B cell (primary cell): Measurements from ENCODE around the gene ERN2. TPM values are rescaled to one million over a fixed set of nuclear protein-coding genes. Genes with fewer than 3 reads are reported as not detected.

ENCODE experiments used
- ATAC-seq: fragments of 200-7000 bp; cut with Tn5 transposase; one replicate; pipeline ENCODE4 v1.10.0; 2021; ENCODE audit warnings: low read depth, mild to moderate bottlenecking, moderate number of reproducible peaks, moderate library complexity
- CTCF ChIA-PET: fragments of 350-600 bp; sonication (Branson Sonifier 250); formaldehyde crosslinking; loops from one replicate; lab custom pipeline; 2021; ENCODE audit warnings: antibody characterized with exemption, inconsistent platforms; lab: Charles Lee
- POLR2A ChIA-PET: fragments of 350-600 bp; sonication (Branson Sonifier 250); formaldehyde crosslinking; loops from one replicate; lab custom pipeline; 2021; ENCODE audit warnings: antibody characterized with exemption; lab: Charles Lee
- DNase-seq: peaks from one replicate; pipeline ENCODE4 v3.0.0; 2013
- H2AFZ ChIP-seq: 2 replicates; pipeline ENCODE4 v1.6.1; 2012; ENCODE audit warnings: mild to moderate bottlenecking, low read depth, low read length; ENCODE audit not compliant: insufficient read depth, poor library complexity, severe bottlenecking
- H3K27ac ChIP-seq, 2 donors: 1 replicate in 1 of 2; 2 replicates in 1 of 2; pipeline ENCODE4 v1.5.1; 2012 to 2013; ENCODE audit warnings: low read length in 2 of 2, mild to moderate bottlenecking in 2 of 2, moderate library complexity in 1 of 2
- H3K27me3 ChIP-seq, 4 experiments: fragments of 200-600 bp in 1 of 4; sonication (generic) in 1 of 4; replicated peaks in 1 of 4; 1 replicate in 2 of 4; 2 replicates in 2 of 4; pipeline versions ENCODE4 v1.6.1 to v1.7.0; 2013 to 2016; ENCODE audit warnings: low read length in 3 of 4, mild to moderate bottlenecking in 2 of 4, mixed read lengths in 1 of 4, moderate library complexity in 1 of 4; ENCODE audit not compliant: insufficient read depth in 4 of 4, control insufficient read depth in 3 of 4; ENCODE audit errors: control extremely low read depth in 1 of 4
- H3K36me3 ChIP-seq, 2 experiments: replicated peaks in 1 of 2; 1 replicate in 1 of 2; 2 replicates in 1 of 2; pipeline versions ENCODE4 v1.6.1 to v1.7.1; 2013; ENCODE audit warnings: low read length in 1 of 2; ENCODE audit not compliant: insufficient read depth in 2 of 2, control insufficient read depth in 1 of 2; ENCODE audit errors: control extremely low read depth in 1 of 2, extremely low read depth in 1 of 2
- H3K4me1 ChIP-seq, 2 donors: fragments of 200-600 bp in 1 of 2; sonication (generic) in 1 of 2; 1 replicate in 1 of 2; 2 replicates in 1 of 2; pipeline versions ENCODE4 v1.5.1 to v1.6.1; 2013 to 2017; ENCODE audit warnings: low read length in 2 of 2; ENCODE audit not compliant: control insufficient read depth in 2 of 2, insufficient read depth in 2 of 2
- H3K4me2 ChIP-seq: replicated peaks from 2 replicates; pipeline ENCODE3; 2012; ENCODE audit warnings: mild to moderate bottlenecking, low read depth, low read length; ENCODE audit not compliant: poor library complexity, severe bottlenecking
- H3K4me3 ChIP-seq, 5 experiments: fragments of 200-600 bp in 1 of 5; sonication (generic) in 1 of 5; 1 replicate in 3 of 5; 2 replicates in 2 of 5; pipeline versions ENCODE4 v1.5.1 to v1.7.0; 2011 to 2016; ENCODE audit warnings: low read length in 4 of 5, mild to moderate bottlenecking in 4 of 5, low read depth in 2 of 5, control low read depth in 1 of 5, moderate library complexity in 1 of 5; ENCODE audit not compliant: insufficient read depth in 1 of 5; ENCODE audit errors: control extremely low read depth in 1 of 5, extremely low read depth in 1 of 5
- H3K79me2 ChIP-seq: fragments of 200-600 bp; sonication (generic); one replicate; pipeline ENCODE4 v1.6.0; 2016; ENCODE audit warnings: low read length; ENCODE audit not compliant: control insufficient read depth, insufficient read depth
- H3K9ac ChIP-seq: fragments of 200-600 bp; sonication (generic); 2 replicates; pipeline ENCODE4 v1.6.1; 2017; ENCODE audit warnings: mild to moderate bottlenecking, low read length, moderate library complexity
- H3K9me3 ChIP-seq, 3 donors: one replicate each; pipeline versions ENCODE4 v1.6.1 to v1.7.1; 2013; ENCODE audit warnings: low read length in 2 of 3; ENCODE audit not compliant: control insufficient read depth in 2 of 3, insufficient read depth in 1 of 3; ENCODE audit errors: control extremely low read depth in 1 of 3
- H4K20me1 ChIP-seq: 2 replicates; pipeline ENCODE4 v1.6.0; 2012; ENCODE audit warnings: mild to moderate bottlenecking, low read length; ENCODE audit not compliant: insufficient read depth, control insufficient read depth, poor library complexity, severe bottlenecking
- H3K27ac Mint-ChIP-seq: one replicate; pipeline ENCODE4 v1.8.0; 2021; ENCODE audit warnings: mixed read lengths
- H3K27me3 Mint-ChIP-seq: one replicate; pipeline ENCODE4 v1.8.0; 2021; ENCODE audit warnings: mixed read lengths
- H3K4me1 Mint-ChIP-seq: one replicate; pipeline ENCODE4 v1.8.0; 2021; ENCODE audit warnings: mixed read lengths
- H3K4me3 Mint-ChIP-seq: one replicate; pipeline ENCODE4 v1.8.0; 2021; ENCODE audit warnings: mixed read lengths
- H3K9me3 Mint-ChIP-seq: one replicate; pipeline ENCODE4 v1.8.0; 2022; ENCODE audit warnings: mixed read lengths; ENCODE audit not compliant: insufficient read depth
- CTCF ChIP-seq: fragments of 200-600 bp; IDR thresholded peaks from one replicate; pipeline ENCODE4 v1.8.0; 2022; ENCODE audit warnings: antibody characterized with exemption, mild to moderate bottlenecking
- EZH2 ChIP-seq: IDR thresholded peaks from 2 replicates; pipeline ENCODE4 v1.6.1; 2012; ENCODE audit warnings: borderline replicate concordance, low read depth, mild to moderate bottlenecking, moderate library complexity, low read length; ENCODE audit not compliant: insufficient read depth, poor library complexity, severe bottlenecking
- WGBS: methylation state at CpG from one replicate; pipeline ENCODE4 v1.1.5; 2013; ENCODE audit warnings: missing lambda C conversion rate; ENCODE audit not compliant: insufficient coverage; 5-methylcytosine and 5-hydroxymethylcytosine counted together
- intact Hi-C: fragments of 100-400 bp; cut with micrococcal nuclease; formaldehyde crosslinking; loops from one replicate; pipeline ENCODE4 v1.10.0; 2022
- polyA plus RNA-seq: library from polyadenylated mRNA; depleted of rRNA; stranded (reverse); fragments of >200 nt; gene quantifications from 2 replicates; pipeline ENCODE4 v1.2.3, GENCODE V29; 2012
- total RNA-seq, 2 donors: library from RNA; stranded (reverse); fragments of 120-200 nt in 1 of 2; gene quantifications; 1 replicate in 1 of 2; 2 replicates in 1 of 2; pipeline versions ENCODE4 v1.2.3 to v1.2.4, GENCODE V29; 2013 to 2022

Gene ERN2
- total and polyA plus RNA-seq, 2 donors (not counting 1 experiment from before 2014, with no cell fraction given) = not detected

DNA sequence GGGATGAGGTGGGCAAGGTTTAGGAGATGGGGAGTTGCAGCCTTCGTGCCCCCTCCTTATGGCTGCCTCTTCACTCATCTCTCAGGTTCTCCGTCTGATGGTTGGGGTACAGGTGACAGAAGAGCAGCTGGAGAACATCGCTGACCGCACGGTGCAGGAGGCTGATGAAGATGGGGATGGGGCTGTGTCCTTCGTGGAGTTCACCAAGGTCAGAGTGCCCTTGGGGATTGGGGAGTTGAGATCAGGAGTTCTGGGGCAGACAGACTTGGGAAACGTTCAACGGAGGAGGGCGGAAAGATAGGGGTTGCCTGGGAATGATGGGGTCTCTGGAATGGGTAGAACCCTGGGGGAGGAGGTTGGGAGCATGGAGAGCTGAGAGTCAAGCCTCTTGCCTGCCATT is 44.1 kb upstream of the ERN2 start:
- ChIA-PET POLR2A (no interaction called here), CTCF (no interaction called here)
- Histone ChIP-seq H2AFZ (no peak overlapping the region), H4K20me1 (no peaks in the 10 kb centered on the region), H3K4me3 (no peak overlapping the region), H3K4me1 (peaks cover 12 to 16% of the 10 kb centered on the region in 2 donors), H3K79me2 (no peaks in the 10 kb centered on the region), H3K36me3 (no peaks in the 10 kb centered on the region), H3K27ac (no peak overlapping the region), H3K4me2 (no peak overlapping the region), H3K9ac (no peak overlapping the region), H3K9me3 (peaks cover 0 to 4% (median 0%) of the 10 kb centered on the region in 3 donors), H3K27me3 (peaks cover 0 to 57% (median 27%) of the 10 kb centered on the region in 4 experiments)
- Mint-ChIP-seq H3K27me3 (peaks cover 61% of the 10 kb centered on the region), H3K4me3 (no peak overlapping the region), H3K9me3 (no peaks in the 10 kb centered on the region), H3K4me1 (peaks cover 6% of the 10 kb centered on the region), H3K27ac (no peak overlapping the region)
- DNase-seq = no peak
- intact Hi-C loops = no loop called here
- ATAC-seq = no peak
- TF ChIP-seq EZH2 (no peak), CTCF (no peak)
- 92% methylated on average over 9 of the region's 9 CpGs for WGBS

DNA sequence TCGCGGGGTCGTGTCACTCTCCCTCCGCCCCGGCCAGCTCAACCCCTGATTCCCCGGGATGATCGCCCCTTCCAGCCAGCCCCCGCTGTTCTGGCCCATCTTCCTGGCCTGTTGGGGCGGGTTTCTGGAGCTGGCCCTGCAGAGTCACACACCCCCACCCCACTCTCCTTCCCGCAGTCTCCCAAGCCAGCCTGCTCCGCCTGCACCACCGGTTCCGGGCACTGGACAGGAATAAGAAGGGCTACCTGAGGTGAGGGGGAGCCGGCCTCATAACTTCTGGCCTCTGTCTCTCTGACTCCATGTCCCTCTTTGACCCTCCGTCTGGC is 42.4 kb upstream of the ERN2 start:
- ChIA-PET POLR2A (no interaction called here), CTCF (no interaction called here)
- no peak for TF ChIP-seq EZH2
- no peak for TF ChIP-seq CTCF
- H3K4me3 Mint-ChIP-seq = peak overlapping the region; percentile 16
- H3K27ac Mint-ChIP-seq = no peak overlapping the region
- DNase-seq = no peak
- ATAC-seq = no peak
- H2AFZ ChIP-seq = no peak overlapping the region
- no peak overlapping the region for H3K9ac ChIP-seq
- peaks cover 12 to 16% of the 10 kb centered on the region in 2 donors for H3K4me1 ChIP-seq
- H3K4me3 ChIP-seq = no peak overlapping the region
- intact Hi-C loops = no loop called here
- peaks cover 6% of the 10 kb centered on the region for H3K4me1 Mint-ChIP-seq
- H3K9me3 ChIP-seq = peaks cover 0 to 4% (median 0%) of the 10 kb centered on the region in 3 donors
- H3K27ac ChIP-seq = no peak overlapping the region
- H3K36me3 ChIP-seq = no peaks in the 10 kb centered on the region
- no peaks in the 10 kb centered on the region for H3K79me2 ChIP-seq
- no peaks in the 10 kb centered on the region for H3K9me3 Mint-ChIP-seq
- H4K20me1 ChIP-seq = no peaks in the 10 kb centered on the region
- peak overlapping the region; percentile 73 for H3K4me2 ChIP-seq
- WGBS = 39% methylated on average over 12 of the region's 15 CpGs
- peaks cover 0 to 57% (median 26%) of the 10 kb centered on the region in 4 experiments for H3K27me3 ChIP-seq
- peaks cover 62% of the 10 kb centered on the region for H3K27me3 Mint-ChIP-seq
